ENCODE measurements around the gene FZR1.

Gene FZR1

GRCh38 chr19:3474614-3475013, 31.5 kb upstream of the FZR1 start:
- TF ChIP-seq, protein P1, sequence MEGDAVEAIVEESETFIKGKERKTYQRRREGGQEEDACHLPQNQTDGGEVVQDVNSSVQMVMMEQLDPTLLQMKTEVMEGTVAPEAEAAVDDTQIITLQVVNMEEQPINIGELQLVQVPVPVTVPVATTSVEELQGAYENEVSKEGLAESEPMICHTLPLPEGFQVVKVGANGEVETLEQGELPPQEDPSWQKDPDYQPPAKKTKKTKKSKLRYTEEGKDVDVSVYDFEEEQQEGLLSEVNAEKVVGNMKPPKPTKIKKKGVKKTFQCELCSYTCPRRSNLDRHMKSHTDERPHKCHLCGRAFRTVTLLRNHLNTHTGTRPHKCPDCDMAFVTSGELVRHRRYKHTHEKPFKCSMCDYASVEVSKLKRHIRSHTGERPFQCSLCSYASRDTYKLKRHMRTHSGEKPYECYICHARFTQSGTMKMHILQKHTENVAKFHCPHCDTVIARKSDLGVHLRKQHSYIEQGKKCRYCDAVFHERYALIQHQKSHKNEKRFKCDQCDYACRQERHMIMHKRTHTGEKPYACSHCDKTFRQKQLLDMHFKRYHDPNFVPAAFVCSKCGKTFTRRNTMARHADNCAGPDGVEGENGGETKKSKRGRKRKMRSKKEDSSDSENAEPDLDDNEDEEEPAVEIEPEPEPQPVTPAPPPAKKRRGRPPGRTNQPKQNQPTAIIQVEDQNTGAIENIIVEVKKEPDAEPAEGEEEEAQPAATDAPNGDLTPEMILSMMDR (IDR thresholded peaks at IDR 0.05; ENCODE audit: extremely low read depth, insufficient read depth, missing control alignments), result no peak
- DNase-seq (ENCODE audit: low spot score), result no peak
- in situ Hi-C loops (cut with MboI; ENCODE audit: low pct_unique_long_range_greater_than_20kb, low sequenced_read_pairs, unreplicated experiment), result loop anchor here (25.0 kb wide), 1 partner anchor 512 kb away; no protein-coding TSS in a partner anchor

DNA sequence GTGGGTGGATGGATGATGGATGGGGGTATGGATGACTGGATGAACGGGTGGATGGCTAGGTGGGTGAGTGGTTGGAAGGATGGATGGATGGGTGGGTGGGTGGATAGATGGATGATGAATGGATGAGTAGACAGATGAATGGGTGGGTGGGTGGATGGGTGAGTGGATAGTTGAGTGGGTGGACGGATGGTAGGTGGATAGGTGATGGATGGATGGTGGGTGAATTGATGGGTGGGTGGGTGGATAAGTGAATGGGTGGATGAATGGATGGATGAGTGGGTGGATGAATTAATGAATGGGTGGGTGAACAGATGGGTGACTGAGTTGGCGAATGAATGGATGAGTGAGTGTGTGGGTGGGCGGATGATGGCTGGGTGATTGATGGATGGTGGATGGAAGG, 30.7 kb upstream of the FZR1 start:
- in situ Hi-C loops (cut with MboI; ENCODE audit: low pct_unique_long_range_greater_than_20kb, low sequenced_read_pairs, unreplicated experiment), result loop anchor here (25.0 kb wide), 1 partner anchor 513 kb away; no protein-coding TSS in a partner anchor
- no peak for DNase-seq (ENCODE audit: low spot score)

GRCh38 chr19:3476830-3477229, 29.3 kb upstream of the FZR1 start:
- TF ChIP-seq, protein P1 (IDR thresholded peaks at IDR 0.05; ENCODE audit: extremely low read depth, insufficient read depth, missing control alignments), result no peak
- no peak for DNase-seq (ENCODE audit: low spot score)
- in situ Hi-C loops (cut with MboI; ENCODE audit: low pct_unique_long_range_greater_than_20kb, low sequenced_read_pairs, unreplicated experiment), result loop anchor here (25.0 kb wide), 1 partner anchor 515 kb away; no protein-coding TSS in a partner anchor

More for the DNA sequence above, 30.7 kb upstream of the FZR1 start:
- TF ChIP-seq, protein P1 (IDR thresholded peaks at IDR 0.05; ENCODE audit: extremely low read depth, insufficient read depth, missing control alignments), result no peak

DNA sequence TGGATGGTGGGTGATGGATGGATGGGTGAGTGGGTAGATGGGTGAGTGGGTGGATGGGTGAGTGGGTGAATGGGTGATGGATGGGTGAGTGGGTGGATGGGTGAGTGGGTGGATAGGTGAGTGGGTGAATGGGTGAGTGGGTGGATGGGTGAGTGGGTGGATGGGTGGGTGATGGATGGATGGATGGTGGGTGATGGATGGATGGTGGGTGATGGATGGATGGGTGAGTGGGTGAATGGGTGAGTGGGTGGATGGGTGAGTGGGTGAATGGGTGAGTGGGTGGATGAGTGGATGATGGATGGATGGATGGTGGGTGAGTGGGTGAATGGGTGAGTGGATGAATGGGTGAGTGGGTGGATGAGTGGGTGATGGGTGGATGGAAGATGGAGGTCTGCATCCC, 28.6 kb upstream of the FZR1 start:
- in situ Hi-C loops (cut with MboI; ENCODE audit: low pct_unique_long_range_greater_than_20kb, low sequenced_read_pairs, unreplicated experiment), result loop anchor here (25.0 kb wide), 1 partner anchor 515 kb away; no protein-coding TSS in a partner anchor
- DNase-seq (ENCODE audit: low spot score), result no peak
- TF ChIP-seq, protein P1 (IDR thresholded peaks at IDR 0.05; ENCODE audit: extremely low read depth, insufficient read depth, missing control alignments), result no peak

DNA sequence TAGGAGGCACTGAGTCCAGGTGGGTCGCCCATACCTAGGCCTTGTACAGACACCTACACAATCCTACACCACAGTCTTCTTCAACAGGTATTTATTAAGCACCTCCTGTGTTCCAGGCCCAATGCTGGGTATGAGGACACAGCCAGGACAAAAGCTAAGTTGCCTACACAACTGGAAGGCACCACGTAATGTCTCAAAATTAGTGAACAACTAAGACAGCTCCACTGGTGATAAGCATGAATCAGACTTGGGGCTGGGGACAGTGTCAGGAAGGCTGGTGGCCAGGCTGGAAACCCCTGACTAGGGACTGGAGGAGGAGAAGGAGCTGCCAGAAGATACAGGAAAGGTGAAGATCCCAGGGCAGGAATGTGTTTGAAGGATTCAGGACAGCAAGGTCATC, 28.2 kb upstream of the FZR1 start:
- TF ChIP-seq, protein P1 (IDR thresholded peaks at IDR 0.05; ENCODE audit: extremely low read depth, insufficient read depth, missing control alignments), result no peak
- in situ Hi-C loops (cut with MboI; ENCODE audit: low pct_unique_long_range_greater_than_20kb, low sequenced_read_pairs, unreplicated experiment), result loop anchor here (25.0 kb wide), 1 partner anchor 516 kb away; no protein-coding TSS in a partner anchor
- no peak for DNase-seq (ENCODE audit: low spot score)

DNA sequence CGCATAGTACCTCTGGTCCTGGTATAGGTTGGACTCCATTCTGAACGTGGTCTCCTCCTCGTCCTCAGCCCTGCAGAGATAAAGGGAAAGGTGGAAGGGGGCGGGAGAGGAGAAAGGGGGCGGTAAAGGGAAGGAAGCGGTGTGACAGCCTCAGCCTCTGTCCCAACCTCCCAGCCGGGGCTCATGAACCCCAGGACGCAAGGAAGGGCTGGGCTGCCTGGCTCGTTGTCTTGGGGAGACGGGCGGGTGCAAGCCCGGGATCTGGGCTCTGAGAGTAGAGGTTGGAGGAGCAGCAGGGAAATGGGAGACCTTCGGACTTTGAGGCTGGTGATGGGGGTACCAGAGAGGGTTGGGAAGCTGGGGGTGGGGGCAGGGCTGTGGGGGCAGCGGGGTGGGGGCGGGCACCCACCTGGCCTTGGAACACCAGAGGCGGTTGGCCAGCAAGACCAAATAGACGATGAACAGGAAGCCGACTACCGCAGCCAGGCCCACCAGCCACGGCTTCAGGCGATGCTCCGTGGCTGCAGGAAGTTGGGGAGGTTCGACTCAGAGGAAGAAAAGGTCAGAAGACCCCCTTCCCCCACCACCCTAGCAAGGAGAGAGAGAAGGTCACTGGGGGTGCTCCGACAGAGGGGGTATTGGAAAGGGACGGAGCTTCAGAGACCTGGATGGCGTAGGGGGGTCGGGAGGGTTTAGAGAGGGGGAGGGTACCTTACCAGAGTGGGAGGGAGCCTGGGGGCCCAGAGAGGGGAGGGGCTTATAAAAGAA, 27.5 kb upstream of the FZR1 start:
- DNase-seq (ENCODE audit: low spot score), result no peak
- in situ Hi-C loops (cut with MboI; ENCODE audit: low pct_unique_long_range_greater_than_20kb, low sequenced_read_pairs, unreplicated experiment), result loop anchor here (25.0 kb wide), 1 partner anchor 516 kb away; no protein-coding TSS in a partner anchor
- TF ChIP-seq, protein P1 (IDR thresholded peaks at IDR 0.05; ENCODE audit: extremely low read depth, insufficient read depth, missing control alignments), result no peak
